Spleen (tissue), 7 donors: ENCODE results near the gene TRAPPC6A.

Source experiments
- CTCF ChIP-seq, 11 experiments: fragments of 200-600 bp in 7 of 11; fragments of 450-650 bp in 4 of 11; sonication (generic) in 4 of 11; IDR thresholded peaks in 8 of 11; conservative IDR thresholded peaks in 3 of 11; 1 replicate in 7 of 11; 2 replicates in 4 of 11; pipeline versions ENCODE4 v1.4.0 to v1.8.0; 2016 to 2021; ENCODE audit warnings: antibody characterized with exemption in 11 of 11, inconsistent platforms in 4 of 11, mild to moderate bottlenecking in 1 of 11
- POLR2A ChIP-seq, 3 donors: fragments of 450-650 bp; IDR thresholded peaks; one replicate each; pipeline ENCODE4 v1.5.1; 2017; ENCODE audit warnings: antibody characterized with exemption in 3 of 3, mild to moderate bottlenecking in 1 of 3
- POLR2AphosphoS5 ChIP-seq, 3 donors: sonication (generic); formaldehyde crosslinking; IDR thresholded peaks; one replicate each; pipeline ENCODE4 v1.5.1; 2017; ENCODE audit warnings: antibody characterized with exemption in 3 of 3
- donor health status: DM: no; HTN: no; CAD: no; lungs with moderate emphysema.
- donor health status: DM: no; HTN: no; CAD: no.
- donor health status: DM: no; HTN: no; CAD: no.

- TF ChIP-seq CTCF (IDR thresholded peaks at IDR 0.05 in 8 of 11, conservative IDR thresholded peaks at IDR 0.05 in 3 of 11) (no peak), POLR2A (IDR thresholded peaks at IDR 0.05) (no peak), POLR2AphosphoS5 (IDR thresholded peaks at IDR 0.05) (no peak)
Measured at GRCh38 chr19:45146251-45146650, 31.8 kb downstream of the TRAPPC6A start.
